Mucosa of descending colon (tissue), 3 donors: Measurements from ENCODE around the gene RNF166. TPM values are rescaled to one million over a fixed set of nuclear protein-coding genes. Genes with fewer than 3 reads are reported as not detected.

Source experiments
- ATAC-seq: fragments of 200-7000 bp; cut with Tn5 transposase; one replicate; pipeline ENCODE4 v1.9.1; 2020; ENCODE audit warnings: mild to moderate bottlenecking, moderate library complexity
- DNase-seq, 3 donors: peaks; one replicate each; pipeline ENCODE4 v3.0.0-alpha.2; 2020
- H3K36me3 ChIP-seq: fragments of 200-600 bp; one replicate; pipeline ENCODE4 v1.8.0; 2021; ENCODE audit warnings: low read depth, mild to moderate bottlenecking
- H3K4me1 ChIP-seq: fragments of 200-600 bp; one replicate; pipeline ENCODE4 v1.8.0; 2021; ENCODE audit warnings: low read depth, mild to moderate bottlenecking
- H3K4me3 ChIP-seq: fragments of 200-600 bp; one replicate; pipeline ENCODE4 v1.8.0; 2021; ENCODE audit warnings: mild to moderate bottlenecking
- H3K9me3 ChIP-seq: fragments of 200-600 bp; one replicate; pipeline ENCODE4 v1.8.0; 2021; ENCODE audit warnings: mild to moderate bottlenecking
- intact Hi-C, 2 donors: fragments of 100-400 bp; cut with DNase I in 1 of 2; cut with micrococcal nuclease in 1 of 2; formaldehyde crosslinking; loops; one replicate each; pipeline versions ENCODE4 v1.11.0 to v1.11.1; 2022; cut with DNase I, micrococcal nuclease
- total RNA-seq, 3 donors: library from RNA; stranded (reverse); fragmentation: NEBNext Ultra II Directional in 2 of 3; extraction: Animal tissue kit (Norgen Biotek cat#: 25700) in 2 of 3; gene quantifications; one replicate each; pipeline versions ENCODE4 v1.2.1 to v1.2.4, GENCODE V29; 2021 to 2023
- TF ChIP-seq, protein P1 (sequence below): fragments of 200-600 bp; IDR thresholded peaks from one replicate; pipeline ENCODE4 v1.8.0; 2022; ENCODE audit warnings: antibody characterized with exemption, mild to moderate bottlenecking
- donor health status: DM: no; HTN: no; CAD: no; lungs with moderate emphysema.
- donor health status: DM: no; HTN: no; CAD: no.
- donor health status: DM: no; HTN: yes; CAD: no.

The RNF166 gene
- total RNA-seq, 3 donors from 2014 or later: 9.5 to 22.8 (median 15.1) TPM

DNA sequence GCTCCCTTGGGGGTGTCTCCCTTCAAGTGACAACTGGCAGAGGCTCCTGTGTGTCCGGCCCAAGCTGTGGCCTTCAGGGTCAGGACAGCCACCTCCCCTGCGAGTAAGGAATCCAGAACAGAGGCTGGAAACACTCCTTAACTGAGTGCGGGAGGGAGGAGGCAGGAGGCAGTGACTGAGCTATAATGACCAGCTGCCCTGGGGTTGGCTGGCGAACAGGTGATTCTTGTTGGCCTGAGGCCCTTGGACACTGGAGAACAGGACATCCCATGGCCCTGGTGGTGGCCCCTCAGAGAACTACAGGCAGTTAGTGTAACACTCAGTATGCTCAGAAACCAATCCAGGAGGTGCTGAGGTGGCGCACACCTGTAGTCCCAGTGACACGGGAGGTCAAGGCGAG, 10.5 kb downstream of the RNF166 start:
- Histone ChIP-seq H3K4me1 (peaks cover 10% of the 10 kb centered on the region), H3K4me3 (no peak overlapping the region), H3K36me3 (no peaks in the 10 kb centered on the region), H3K9me3 (no peaks in the 10 kb centered on the region)
- TF ChIP-seq, protein P1, sequence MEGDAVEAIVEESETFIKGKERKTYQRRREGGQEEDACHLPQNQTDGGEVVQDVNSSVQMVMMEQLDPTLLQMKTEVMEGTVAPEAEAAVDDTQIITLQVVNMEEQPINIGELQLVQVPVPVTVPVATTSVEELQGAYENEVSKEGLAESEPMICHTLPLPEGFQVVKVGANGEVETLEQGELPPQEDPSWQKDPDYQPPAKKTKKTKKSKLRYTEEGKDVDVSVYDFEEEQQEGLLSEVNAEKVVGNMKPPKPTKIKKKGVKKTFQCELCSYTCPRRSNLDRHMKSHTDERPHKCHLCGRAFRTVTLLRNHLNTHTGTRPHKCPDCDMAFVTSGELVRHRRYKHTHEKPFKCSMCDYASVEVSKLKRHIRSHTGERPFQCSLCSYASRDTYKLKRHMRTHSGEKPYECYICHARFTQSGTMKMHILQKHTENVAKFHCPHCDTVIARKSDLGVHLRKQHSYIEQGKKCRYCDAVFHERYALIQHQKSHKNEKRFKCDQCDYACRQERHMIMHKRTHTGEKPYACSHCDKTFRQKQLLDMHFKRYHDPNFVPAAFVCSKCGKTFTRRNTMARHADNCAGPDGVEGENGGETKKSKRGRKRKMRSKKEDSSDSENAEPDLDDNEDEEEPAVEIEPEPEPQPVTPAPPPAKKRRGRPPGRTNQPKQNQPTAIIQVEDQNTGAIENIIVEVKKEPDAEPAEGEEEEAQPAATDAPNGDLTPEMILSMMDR: no peak
- intact Hi-C loops: no loop called here
- DNase-seq: no peak
- ATAC-seq: no peak

DNA sequence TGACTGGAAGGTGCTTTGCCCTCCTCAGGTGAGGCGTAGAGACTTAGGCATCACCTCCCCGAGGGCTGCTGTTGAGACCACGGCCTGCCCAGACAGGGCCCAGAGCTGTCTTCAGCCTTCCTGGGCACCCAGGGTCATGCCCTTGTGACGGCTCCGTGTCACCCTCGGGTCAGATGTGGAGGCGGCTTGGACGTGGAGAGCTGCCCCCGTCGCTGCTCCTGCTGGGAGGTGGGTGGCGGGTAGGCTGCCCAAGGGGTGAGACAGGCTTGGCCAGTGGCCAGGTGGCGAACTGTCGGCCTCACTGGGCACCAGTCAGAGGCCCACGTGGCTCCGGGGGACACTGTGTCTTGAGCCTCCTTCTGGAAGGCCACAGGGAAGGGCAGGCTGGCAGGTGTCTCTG, 11.0 kb downstream of the RNF166 start:
- Histone ChIP-seq H3K9me3 (no peaks in the 10 kb centered on the region), H3K36me3 (no peaks in the 10 kb centered on the region), H3K4me1 (peaks cover 10% of the 10 kb centered on the region), H3K4me3 (no peak overlapping the region)
- ATAC-seq (no peak), DNase-seq (peak in 2 of 3 donors; percentile 18 to 49)
- TF ChIP-seq, protein P1: no peak
- intact Hi-C loops: no loop called here

DNA sequence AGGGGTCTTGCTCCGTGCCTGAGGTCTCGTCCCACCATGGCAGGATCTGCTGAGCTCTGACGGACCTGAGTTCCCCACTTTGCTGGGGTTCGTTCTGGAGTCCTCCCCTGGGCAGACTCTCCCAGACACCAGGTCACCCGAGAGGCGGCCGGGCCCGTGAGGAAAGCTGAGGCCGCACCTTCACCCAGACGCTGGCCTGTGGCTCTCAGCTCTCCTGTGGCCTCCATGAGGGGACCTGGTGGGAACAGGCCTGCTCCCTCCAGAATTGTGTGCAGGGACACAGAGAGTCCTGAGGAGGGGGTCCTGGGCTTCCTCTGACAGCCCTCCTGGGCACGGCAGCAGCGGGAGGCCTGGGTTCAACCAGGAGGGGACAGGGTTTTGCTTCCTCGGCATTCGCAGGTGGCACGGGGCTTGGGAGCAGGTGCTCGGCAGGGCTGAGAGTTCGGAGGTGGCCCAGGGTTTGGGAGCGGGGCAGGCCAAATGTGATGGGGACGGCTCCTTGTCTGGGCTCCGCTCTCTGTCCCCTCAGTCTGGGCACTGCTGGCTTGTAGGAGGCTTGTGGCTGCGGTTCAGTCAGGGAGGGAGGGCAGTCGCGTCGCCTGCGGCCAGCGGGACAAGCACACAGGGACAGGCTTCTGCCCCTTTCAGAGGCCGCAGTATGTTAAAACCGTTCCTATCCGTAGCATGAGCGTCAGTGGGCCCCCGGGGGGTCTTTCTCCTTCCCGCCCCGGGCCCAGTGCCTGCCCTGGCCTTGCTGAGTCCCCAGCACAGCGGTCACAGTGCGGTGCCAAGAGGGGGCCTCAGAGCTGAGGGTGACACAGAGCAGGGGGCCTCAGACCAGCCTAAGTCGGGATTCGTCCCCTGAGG, 11.8 kb downstream of the RNF166 start:
- Histone ChIP-seq H3K4me1 (peaks cover 10% of the 10 kb centered on the region), H3K4me3 (no peak overlapping the region), H3K36me3 (no peaks in the 10 kb centered on the region), H3K9me3 (no peaks in the 10 kb centered on the region)
- intact Hi-C loops: no loop called here
- ATAC-seq (no peak), DNase-seq (no peak)
- TF ChIP-seq, protein P1: no peak

DNA sequence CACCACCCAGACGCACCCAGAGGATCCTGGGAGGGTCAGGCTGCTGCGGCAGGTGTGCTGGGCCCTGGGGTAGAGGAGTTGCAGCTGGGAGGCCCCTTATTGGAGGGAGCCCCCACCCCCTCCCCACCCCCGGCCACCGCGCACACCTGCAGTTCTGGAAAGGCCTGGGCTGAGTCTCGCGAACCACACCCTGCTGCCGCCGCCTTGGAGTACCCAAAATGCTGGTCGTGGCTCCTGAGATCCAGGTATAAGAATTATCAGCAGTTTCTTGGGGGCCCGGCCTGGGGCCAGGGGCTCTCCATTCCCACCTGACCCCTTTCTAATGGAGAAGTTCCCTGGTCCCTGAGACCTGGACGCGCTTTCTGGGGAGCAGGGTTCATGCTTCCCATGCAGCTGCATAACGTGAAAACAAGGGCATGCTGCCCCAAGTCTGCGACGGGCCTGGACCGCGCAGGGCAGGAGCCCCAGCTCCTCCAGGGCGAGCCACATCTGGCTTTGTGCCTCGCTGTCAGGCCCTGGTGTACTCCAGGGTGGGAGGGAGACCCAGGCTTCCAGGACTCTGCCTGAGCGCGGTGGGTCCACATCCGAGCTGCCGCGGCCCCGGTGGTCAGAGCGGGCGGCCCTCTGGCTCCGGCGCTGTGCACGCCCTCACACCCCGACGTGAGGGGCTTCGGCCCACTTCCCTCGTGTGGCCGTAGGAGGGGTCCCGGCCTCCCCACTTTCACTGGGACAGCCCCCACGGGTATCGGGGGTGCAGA, 12.6 kb downstream of the RNF166 start:
- Histone ChIP-seq H3K4me3 (no peak overlapping the region), H3K9me3 (no peaks in the 10 kb centered on the region), H3K36me3 (no peaks in the 10 kb centered on the region), H3K4me1 (peaks cover 10% of the 10 kb centered on the region)
- TF ChIP-seq, protein P1: no peak
- ATAC-seq (no peak), DNase-seq (no peak)
- intact Hi-C loops: no loop called here

DNA sequence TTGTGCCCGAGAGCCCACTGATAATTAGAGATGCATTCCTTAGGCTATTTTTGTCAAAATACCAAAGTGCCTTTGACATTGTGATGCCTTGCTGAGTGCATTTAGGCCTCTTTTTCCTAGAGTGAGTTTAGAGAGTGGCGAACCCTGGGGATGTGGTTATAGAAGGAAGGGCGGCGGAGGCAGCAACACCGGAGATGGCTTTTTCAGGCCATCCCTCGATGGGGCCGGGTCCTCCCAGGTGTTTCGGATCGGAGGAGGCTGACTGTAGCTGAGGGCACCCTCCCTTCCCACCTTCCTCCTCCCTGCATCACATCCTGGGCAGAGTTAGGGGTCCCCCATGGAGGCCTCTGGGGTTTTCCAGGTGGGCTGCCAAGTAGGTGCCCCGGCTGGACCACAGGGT, 13.3 kb downstream of the RNF166 start:
- DNase-seq (no peak), ATAC-seq (no peak)
- intact Hi-C loops: no loop called here
- Histone ChIP-seq H3K36me3 (no peaks in the 10 kb centered on the region), H3K9me3 (no peaks in the 10 kb centered on the region), H3K4me1 (peaks cover 14% of the 10 kb centered on the region), H3K4me3 (no peak overlapping the region)
- TF ChIP-seq, protein P1: no peak
